HepG2 (cell line): ENCODE data around the gene CEP170.

Experiments
- EZH2 ChIP-seq: conservative IDR thresholded peaks from 2 replicates; pipeline ENCODE4 v1.6.1; 2012; ENCODE audit warnings: mild to moderate bottlenecking, low read depth, low read length, moderate library complexity
- GLI4 ChIP-seq: sonication (generic); formaldehyde crosslinking; IDR thresholded peaks from 2 replicates; pipeline ENCODE4 v1.5.1; 2020; ENCODE audit warnings: missing genetic modification reagents, mild to moderate bottlenecking, moderate library complexity, borderline replicate concordance
- JARID2 ChIP-seq: sonication (generic); formaldehyde crosslinking; IDR thresholded peaks from 2 replicates; pipeline ENCODE4 v1.8.1; 2023; ENCODE audit warnings: missing genetic modification reagents, inconsistent platforms; ENCODE audit not compliant: insufficient replicate concordance
- NPAS2 ChIP-seq: sonication (generic); formaldehyde crosslinking; IDR thresholded peaks from 2 replicates; pipeline ENCODE4 v1.8.0; 2022; ENCODE audit warnings: mild to moderate bottlenecking, missing genetic modification reagents, borderline replicate concordance
- ONECUT2 ChIP-seq: sonication (generic); formaldehyde crosslinking; IDR thresholded peaks from 2 replicates; pipeline ENCODE4 v1.4.0; 2020; ENCODE audit warnings: missing genetic modification reagents
- POLR2A ChIP-seq, 2 experiments: IDR thresholded peaks; 2 replicates each; pipeline ENCODE4 v1.6.1; 2011; ENCODE audit warnings: low read depth in 2 of 2, low read length in 2 of 2, mild to moderate bottlenecking in 1 of 2, moderate library complexity in 1 of 2; ENCODE audit not compliant: insufficient read depth in 1 of 2
- SAP130 ChIP-seq: IDR thresholded peaks from 2 replicates; pipeline ENCODE4 v1.6.1; 2016; ENCODE audit warnings: low read depth
- TAF1 ChIP-seq: sonication (generic); formaldehyde crosslinking; IDR thresholded peaks from 2 replicates; pipeline ENCODE4 v1.4.0; 2020; ENCODE audit warnings: missing genetic modification reagents
- TF ChIP-seq, protein P1 (sequence below): sonication (generic); formaldehyde crosslinking; IDR thresholded peaks from 2 replicates; pipeline ENCODE4 v1.8.1; 2023; ENCODE audit warnings: mild to moderate bottlenecking, missing genetic modification reagents, borderline replicate concordance
- TF ChIP-seq, protein P2 (sequence below), 2 experiments: sonication (generic) in 1 of 2; formaldehyde crosslinking in 1 of 2; IDR thresholded peaks; 2 replicates each; pipeline versions ENCODE4 v1.4.0 to v1.6.1; 2018 to 2020; ENCODE audit warnings: missing genetic modification reagents in 2 of 2, borderline replicate concordance in 1 of 2, low read depth in 1 of 2, mild to moderate bottlenecking in 1 of 2, missing biosample characterization in 1 of 2
- TF ChIP-seq, protein P3 (sequence below): sonication (generic); formaldehyde crosslinking; IDR thresholded peaks from 2 replicates; pipeline ENCODE4 v1.5.0; 2020; ENCODE audit warnings: mild to moderate bottlenecking, missing genetic modification reagents, moderate library complexity

DNA sequence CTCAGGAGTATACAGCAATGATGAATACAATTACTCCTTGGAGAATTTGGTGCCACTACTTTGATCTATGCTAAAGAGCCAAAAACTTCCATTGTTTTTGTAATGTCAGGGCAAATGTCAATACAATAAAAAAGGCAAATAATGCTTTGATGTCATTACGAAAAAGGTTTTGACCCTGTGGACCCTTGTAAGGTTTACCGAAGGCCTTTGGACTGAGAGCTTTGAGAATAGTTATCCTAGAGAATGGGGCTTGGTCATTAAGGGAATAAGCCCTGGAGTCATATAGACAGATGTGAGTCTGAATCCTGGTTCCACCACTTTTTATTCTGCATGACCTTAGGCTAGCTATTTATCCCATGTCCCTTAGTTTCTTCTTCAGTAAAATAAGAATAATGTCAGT, 27.5 kb downstream of the CEP170 start:
- TF ChIP-seq ONECUT2 (CRISPR knock-in tag) (no peak), POLR2A (IDR thresholded peaks at IDR 0.05; ENCODE audit: insufficient read depth in 1 of 2, low read depth in 2 of 2, low read length in 2 of 2) (no peak), EZH2 (no peak), JARID2 (CRISPR knock-in tag) (no peak), NPAS2 (CRISPR knock-in tag) (no peak), GLI4 (CRISPR knock-in tag) (no peak), TAF1 (CRISPR knock-in tag) (no peak), SAP130 (CRISPR knock-in tag) (no peak)
- TF ChIP-seq, protein P1, sequence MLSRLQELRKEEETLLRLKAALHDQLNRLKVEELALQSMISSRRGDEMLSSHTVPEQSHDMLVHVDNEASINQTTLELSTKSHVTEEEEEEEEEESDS (CRISPR knock-in tag) = no peak
- TF ChIP-seq, protein P2, sequence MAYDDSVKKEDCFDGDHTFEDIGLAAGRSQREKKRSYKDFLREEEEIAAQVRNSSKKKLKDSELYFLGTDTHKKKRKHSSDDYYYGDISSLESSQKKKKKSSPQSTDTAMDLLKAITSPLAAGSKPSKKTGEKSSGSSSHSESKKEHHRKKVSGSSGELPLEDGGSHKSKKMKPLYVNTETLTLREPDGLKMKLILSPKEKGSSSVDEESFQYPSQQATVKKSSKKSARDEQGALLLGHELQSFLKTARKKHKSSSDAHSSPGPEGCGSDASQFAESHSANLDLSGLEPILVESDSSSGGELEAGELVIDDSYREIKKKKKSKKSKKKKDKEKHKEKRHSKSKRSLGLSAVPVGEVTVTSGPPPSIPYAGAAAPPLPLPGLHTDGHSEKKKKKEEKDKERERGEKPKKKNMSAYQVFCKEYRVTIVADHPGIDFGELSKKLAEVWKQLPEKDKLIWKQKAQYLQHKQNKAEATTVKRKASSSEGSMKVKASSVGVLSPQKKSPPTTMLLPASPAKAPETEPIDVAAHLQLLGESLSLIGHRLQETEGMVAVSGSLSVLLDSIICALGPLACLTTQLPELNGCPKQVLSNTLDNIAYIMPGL (CRISPR knock-in tag; IDR thresholded peaks at IDR 0.05; ENCODE audit: borderline replicate concordance in 1 of 2, low read depth in 1 of 2) = no peak
- TF ChIP-seq, protein P3, sequence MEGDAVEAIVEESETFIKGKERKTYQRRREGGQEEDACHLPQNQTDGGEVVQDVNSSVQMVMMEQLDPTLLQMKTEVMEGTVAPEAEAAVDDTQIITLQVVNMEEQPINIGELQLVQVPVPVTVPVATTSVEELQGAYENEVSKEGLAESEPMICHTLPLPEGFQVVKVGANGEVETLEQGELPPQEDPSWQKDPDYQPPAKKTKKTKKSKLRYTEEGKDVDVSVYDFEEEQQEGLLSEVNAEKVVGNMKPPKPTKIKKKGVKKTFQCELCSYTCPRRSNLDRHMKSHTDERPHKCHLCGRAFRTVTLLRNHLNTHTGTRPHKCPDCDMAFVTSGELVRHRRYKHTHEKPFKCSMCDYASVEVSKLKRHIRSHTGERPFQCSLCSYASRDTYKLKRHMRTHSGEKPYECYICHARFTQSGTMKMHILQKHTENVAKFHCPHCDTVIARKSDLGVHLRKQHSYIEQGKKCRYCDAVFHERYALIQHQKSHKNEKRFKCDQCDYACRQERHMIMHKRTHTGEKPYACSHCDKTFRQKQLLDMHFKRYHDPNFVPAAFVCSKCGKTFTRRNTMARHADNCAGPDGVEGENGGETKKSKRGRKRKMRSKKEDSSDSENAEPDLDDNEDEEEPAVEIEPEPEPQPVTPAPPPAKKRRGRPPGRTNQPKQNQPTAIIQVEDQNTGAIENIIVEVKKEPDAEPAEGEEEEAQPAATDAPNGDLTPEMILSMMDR = no peak
